NCI-H226 (cell line): ENCODE results near the gene RBM33.

Source experiments
- DNase-seq: peaks from one replicate; pipeline ENCODE4 v3.0.0-alpha.2; 2015

Gene RBM33

DNA sequence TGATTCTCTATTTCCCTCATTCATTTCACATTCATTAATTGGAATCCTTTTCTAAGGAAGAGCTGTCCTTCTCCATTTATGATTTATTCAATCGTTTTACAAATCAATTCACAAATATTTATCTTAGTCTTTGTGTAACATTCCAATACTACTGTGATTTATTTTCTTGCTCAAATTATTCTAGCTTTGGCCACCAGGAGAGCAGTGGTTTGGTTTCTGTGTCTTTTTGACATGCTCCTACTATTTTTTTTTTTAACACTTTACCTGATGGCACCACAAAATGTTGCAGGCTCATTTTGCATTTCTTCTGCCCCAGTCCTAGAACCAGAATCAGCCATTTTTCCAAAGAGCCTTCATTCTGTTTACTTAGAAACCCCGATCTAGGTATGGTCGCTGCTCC is 13.3 kb upstream of the RBM33 start:
- no peak for DNase-seq

- DNase-seq, result no peak
Measured at GRCh38 chr7:155635817-155636216, 8.6 kb upstream of the RBM33 start.

DNA sequence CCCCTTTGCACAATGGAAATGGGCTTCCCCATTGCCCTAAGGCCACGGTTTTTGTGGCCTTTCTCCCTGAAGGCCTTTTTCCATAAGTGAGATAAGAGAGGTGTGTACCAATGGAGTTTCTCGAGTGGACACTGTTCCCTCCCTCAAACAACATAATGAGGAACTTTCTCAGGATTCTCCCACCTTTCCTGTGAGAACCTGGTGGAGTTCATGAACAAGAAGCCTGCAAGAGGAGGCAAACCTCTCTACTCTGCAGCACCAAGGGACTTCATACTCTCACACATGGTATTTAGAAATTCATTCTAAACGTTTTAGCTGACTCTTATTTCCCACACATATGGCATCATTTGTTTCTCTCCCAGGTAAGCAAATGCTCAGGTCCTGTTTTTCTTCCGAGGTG is 7.3 kb upstream of the RBM33 start:
- no peak for DNase-seq

DNA sequence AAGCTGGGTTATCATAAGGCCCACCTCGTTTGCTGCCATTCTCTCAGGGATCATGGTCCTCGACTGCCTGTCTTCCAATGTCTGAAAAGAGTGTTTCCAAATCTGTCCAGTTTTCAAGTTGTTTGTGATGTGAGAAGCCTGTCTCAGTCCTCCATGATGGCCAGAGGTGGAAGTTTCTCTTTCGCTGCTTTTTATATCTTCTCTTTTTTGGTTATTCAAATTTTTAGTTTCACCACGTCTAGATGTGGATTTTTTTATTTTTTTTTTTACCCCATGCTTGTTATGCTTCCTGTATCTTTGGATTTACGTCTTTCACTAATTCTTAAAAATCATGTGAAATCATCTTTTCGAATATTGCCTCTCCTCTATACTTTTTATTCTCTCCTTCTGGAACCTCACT is 6.1 kb upstream of the RBM33 start:
- DNase-seq, result no peak

- DNase-seq, result no peak
Measured at GRCh38 chr7:155639958-155640520, 4.4 kb upstream of the RBM33 start.

- no peak for DNase-seq
Measured at GRCh38 chr7:155640629-155641028, 3.8 kb upstream of the RBM33 start.

GRCh38 chr7:155643804-155644177 is 670 bp upstream of the RBM33 start:
- DNase-seq, result no peak

GRCh38 chr7:155644971-155645509 is 579 bp downstream of the RBM33 start:
- DNase-seq, result no peak

GRCh38 chr7:155645662-155646061 is 1.2 kb downstream of the RBM33 start:
- DNase-seq, result no peak

GRCh38 chr7:155646669-155647068 is 2.2 kb downstream of the RBM33 start:
- no peak for DNase-seq

- DNase-seq, result no peak
Measured at GRCh38 chr7:155647302-155647701, 2.8 kb downstream of the RBM33 start.

DNA sequence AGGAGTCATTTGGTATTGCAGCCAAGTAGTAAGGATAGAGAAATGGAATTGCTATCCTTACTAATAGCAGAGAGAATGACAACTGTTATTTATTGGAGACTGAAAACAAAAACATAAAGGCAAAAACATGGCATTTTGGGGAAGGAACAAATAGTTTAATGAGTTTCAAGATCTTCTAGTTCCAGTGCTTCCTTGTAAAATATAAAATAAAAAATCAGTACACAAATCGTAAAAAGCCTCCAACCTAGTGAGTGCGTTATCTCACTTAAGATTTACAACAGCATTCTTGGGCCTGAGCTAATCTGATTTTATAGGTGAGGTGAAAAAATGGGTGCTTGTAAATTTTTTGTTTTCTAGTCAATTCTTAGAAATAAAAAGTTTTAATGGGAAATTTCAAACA is 3.3 kb downstream of the RBM33 start:
- DNase-seq, result no peak

- DNase-seq, result no peak
Measured at GRCh38 chr7:155648752-155649339, 4.4 kb downstream of the RBM33 start.

DNA sequence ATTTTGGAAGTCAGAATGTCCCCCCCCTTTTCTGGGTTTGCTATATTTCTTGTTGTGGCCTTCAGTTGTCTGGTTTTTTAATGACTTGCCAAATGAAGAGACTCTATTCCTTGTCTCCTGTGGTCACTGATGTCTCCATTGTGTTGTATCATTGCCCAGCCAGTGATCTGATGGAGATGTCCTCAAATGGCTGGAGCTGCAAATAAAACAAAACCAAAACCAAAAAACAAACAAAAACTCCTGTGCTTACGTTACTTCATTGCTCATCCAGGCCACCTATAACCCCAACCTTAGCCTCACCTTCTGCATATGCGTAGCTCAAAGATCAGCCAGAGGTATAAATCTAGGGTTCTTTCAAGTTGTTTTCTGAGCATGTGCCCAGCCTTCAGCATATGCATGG is 5.1 kb downstream of the RBM33 start:
- no peak for DNase-seq

GRCh38 chr7:155652156-155653114 is 8.0 kb downstream of the RBM33 start:
- DNase-seq, result no peak

- peak; percentile 22 for DNase-seq
Measured at GRCh38 chr7:155653803-155654202, 9.3 kb downstream of the RBM33 start.

DNA sequence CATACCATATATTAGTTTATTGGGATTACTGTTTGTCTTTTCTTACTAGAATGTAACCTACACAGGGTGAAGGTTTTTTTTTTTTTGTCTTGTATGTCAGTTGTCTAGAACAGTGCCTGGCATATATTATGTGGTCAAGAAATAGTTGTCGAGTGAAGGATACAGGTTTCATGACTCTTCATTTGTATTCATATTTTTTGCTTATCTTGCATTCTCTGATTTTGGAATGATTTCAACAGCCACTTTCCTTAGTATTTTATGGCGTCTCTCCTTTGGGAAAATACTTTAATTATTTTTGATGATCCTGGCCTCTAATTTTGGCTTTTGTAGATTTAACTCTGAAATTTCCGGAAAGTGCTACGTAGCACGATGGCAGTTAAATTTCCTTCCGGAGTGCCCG is 12.4 kb downstream of the RBM33 start:
- no peak for DNase-seq

- DNase-seq, result no peak
Measured at GRCh38 chr7:155660059-155660757, 15.7 kb downstream of the RBM33 start.

DNA sequence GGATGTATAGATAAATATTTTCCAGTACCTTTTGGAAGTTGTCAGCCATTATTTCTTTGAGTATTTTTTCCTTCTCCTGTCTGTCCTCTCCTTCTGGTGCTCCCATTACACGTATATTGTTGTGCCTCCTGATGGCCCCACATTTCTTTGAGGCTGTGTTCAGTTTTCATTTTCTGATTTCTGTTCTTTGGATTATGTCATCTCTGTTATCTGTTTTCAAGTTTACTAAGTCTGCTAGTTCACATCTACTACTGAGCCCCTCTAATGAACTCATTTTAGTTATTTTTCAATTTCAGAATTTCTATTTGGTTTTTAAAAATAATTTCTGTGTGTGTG is 16.3 kb downstream of the RBM33 start:
- DNase-seq, result no peak

GRCh38 chr7:155662343-155663043 is 18.0 kb downstream of the RBM33 start:
- no peak for DNase-seq

- DNase-seq, result no peak
Measured at GRCh38 chr7:155663937-155664336, 19.5 kb downstream of the RBM33 start.

- no peak for DNase-seq
Measured at GRCh38 chr7:155665079-155665956, 20.9 kb downstream of the RBM33 start.
